ENCODE data around the gene SLC9A2. TPM values are rescaled to one million over a fixed set of nuclear protein-coding genes. Genes with fewer than 3 reads are reported as not detected.

SLC9A2 gene
- total RNA-seq, 1 donor from 2014 or later = not detected

- DNase-seq (no peak), ATAC-seq (ENCODE audit: poor library complexity) (no peak)
- intact Hi-C loops (cut with DNase I) = no loop called here
Observed at GRCh38 chr2:102708847-102709559, 89.7 kb downstream of the SLC9A2 start.

- DNase-seq = no peak
- intact Hi-C loops (cut with DNase I) = no loop called here
- no peak for ATAC-seq (ENCODE audit: poor library complexity)
Observed at GRCh38 chr2:102717308-102718018, 98.1 kb downstream of the SLC9A2 start.

DNA sequence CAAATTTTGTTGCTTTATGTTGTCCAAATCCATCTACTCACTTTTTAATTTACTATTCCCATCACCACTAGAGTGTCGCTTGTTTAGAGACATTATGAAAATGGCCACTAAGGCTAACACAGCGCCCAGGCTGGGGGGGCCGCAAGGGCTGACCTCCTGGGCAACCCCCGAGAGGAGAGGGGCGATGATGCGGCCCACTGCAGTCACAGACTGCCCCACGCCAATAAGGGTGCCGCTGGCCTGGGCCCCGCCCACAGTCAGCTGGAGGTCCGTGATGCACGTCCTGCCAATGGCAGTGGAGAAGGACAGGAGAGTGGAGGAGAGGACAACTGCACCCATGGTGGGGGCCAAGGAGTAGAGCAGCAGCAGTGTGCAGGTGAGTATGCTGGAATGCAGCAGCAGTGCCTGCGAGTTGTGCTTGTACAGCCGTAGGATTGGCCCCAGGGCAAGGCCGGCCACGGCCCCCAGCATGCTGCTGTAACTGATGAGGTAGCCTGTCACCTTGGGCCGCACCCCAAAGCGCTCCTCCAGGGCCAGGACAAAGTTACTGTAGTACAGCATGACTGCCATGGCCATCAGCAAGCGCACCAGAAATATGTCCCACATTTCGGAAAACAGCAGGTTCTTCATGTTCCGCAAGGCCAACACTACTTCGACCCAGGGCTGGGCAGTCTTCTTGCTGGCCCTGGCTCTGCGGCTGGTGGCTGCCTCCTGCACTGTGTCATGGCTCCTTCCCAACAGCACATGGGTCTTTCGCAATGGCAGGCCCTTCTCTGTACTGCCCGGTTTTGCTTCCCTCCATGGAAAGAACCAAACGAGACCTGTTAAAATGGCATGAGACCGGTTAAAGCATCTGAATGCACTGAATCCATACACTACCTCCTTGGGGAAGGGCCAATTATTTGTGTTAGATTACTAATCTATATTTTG, 99.3 kb downstream of the SLC9A2 start:
- no peak for ATAC-seq (ENCODE audit: poor library complexity)
- no peak for DNase-seq
- intact Hi-C loops (cut with DNase I) = no loop called here

GRCh38 chr2:102724016-102724490, 104.7 kb downstream of the SLC9A2 start:
- DNase-seq (no peak), ATAC-seq (ENCODE audit: poor library complexity) (no peak)
- intact Hi-C loops (cut with DNase I) = no loop called here

- DNase-seq (no peak), ATAC-seq (ENCODE audit: poor library complexity) (no peak)
- intact Hi-C loops (cut with DNase I) = no loop called here
Observed at GRCh38 chr2:102724553-102724952, 105.2 kb downstream of the SLC9A2 start.

DNA sequence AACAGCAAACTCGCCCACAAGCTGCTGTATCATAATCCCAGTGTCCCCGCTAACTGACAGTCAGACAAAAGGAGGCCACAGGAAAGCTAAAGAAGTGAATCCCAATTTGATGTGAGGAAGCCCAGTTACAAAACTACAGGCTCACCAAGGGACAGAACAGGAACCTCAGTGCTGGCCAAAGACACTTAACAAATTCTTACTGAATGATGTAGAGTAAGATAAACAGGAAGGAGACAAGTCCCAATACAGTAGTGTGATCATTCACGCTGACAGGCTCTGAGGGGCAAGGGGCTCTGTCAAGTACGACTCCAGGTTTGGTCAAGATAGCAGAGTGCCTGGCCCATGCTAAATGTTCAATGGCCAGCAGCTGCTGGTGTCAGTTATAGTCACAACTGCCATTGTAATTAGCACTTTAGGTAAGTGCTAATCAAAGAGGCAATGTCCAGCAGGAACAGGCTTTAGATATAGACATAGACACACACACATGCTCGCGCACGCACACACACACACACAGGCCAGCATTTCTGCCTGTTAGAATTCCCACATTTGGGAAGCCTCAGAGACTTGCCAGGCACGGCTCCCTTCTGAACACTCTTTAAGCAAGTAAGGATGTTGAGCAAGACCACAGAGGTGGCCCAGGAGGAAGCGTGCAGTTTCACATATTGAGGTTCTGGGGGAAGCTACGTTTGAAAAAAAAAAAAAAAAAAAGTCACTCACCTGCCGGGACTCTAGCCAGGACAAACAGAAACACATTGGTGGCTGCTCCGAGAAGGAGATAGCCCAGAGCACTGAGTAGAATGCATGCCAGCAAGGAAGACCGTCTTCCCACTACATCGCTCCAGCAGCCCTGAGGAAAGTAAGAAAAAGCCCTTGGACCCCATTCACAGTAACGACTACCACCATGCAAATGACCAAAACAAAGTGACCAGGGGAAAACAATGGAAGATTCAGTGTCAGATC, 107.1 kb downstream of the SLC9A2 start:
- DNase-seq (no peak), ATAC-seq (ENCODE audit: poor library complexity) (no peak)
- intact Hi-C loops (cut with DNase I) = no loop called here

- intact Hi-C loops (cut with DNase I) = no loop called here
- DNase-seq = no peak
- no peak for ATAC-seq (ENCODE audit: poor library complexity)
Observed at GRCh38 chr2:102735416-102736109, 116.2 kb downstream of the SLC9A2 start.

- intact Hi-C loops (cut with DNase I) = no loop called here
- DNase-seq = no peak
- peak; percentile 57 for ATAC-seq (ENCODE audit: poor library complexity)
Observed at GRCh38 chr2:102736110-102736409, 116.7 kb downstream of the SLC9A2 start.

DNA sequence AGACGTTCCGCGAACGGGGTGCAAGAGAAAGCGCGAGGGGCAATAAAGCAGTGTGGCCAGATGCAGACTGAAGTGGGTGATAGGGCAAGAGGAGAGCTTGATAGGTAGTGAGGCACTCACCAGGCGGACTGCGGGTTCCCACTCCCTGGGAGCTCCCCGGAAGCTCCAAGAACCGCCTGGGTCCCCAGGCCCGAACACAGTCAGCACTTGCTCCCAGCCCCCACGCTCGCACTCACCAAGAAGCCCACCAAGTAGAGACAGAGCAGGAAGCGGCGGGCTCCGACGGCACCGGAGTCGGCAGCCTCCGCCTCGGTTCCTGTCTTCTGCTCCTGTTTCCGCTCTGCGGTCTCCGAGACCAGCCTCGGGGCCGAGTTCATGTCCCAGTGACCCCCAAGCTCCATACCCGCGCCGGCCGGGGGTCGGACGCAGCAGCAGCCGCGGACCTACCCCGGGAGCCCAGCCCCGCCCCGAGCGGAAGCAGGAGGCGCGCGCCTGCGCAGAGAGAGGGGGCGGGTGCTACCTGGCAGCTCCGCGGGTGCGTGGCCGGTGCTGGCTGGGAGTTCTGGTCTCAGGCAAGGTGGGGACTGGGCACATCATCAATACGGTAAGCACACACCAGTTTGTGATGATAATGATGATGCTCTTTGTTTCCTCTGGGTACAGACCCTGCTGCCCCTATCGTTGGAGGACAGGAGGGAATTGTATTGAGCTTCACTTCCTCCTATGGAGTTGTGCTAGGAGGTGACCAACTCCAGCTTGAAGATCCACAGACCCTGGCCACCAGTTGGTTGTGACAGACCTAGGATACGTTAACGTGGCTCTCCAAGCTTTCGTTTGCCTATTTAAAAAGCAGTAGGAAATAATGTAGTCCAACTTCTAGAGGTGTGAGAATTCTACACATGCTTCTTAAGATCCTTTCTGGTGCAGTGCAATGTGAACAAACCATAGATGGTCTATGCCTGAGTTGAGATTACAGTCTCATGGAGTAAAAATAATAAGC, 117.4 kb downstream of the SLC9A2 start:
- ATAC-seq (ENCODE audit: poor library complexity) = peak; percentile 99
- peak; percentile 94 for DNase-seq
- intact Hi-C loops (cut with DNase I) = no loop called here

GRCh38 chr2:102737431-102737830, 118.1 kb downstream of the SLC9A2 start:
- intact Hi-C loops (cut with DNase I) = no loop called here
- ATAC-seq (ENCODE audit: poor library complexity) (no peak), DNase-seq (no peak)

GRCh38 chr2:102743259-102743658, 123.9 kb downstream of the SLC9A2 start:
- intact Hi-C loops (cut with DNase I) = no loop called here
- no peak for DNase-seq
- ATAC-seq (ENCODE audit: poor library complexity) = no peak

GRCh38 chr2:102748107-102748506, 128.8 kb downstream of the SLC9A2 start:
- peak; percentile 46 for ATAC-seq (ENCODE audit: poor library complexity)
- no peak for DNase-seq
- intact Hi-C loops (cut with DNase I) = no loop called here

GRCh38 chr2:102749938-102750337, 130.6 kb downstream of the SLC9A2 start:
- no peak for ATAC-seq (ENCODE audit: poor library complexity)
- no peak for DNase-seq
- intact Hi-C loops (cut with DNase I) = loop anchor here (5.0 kb wide), 1 partner anchor 57 kb away; no protein-coding TSS in a partner anchor

DNA sequence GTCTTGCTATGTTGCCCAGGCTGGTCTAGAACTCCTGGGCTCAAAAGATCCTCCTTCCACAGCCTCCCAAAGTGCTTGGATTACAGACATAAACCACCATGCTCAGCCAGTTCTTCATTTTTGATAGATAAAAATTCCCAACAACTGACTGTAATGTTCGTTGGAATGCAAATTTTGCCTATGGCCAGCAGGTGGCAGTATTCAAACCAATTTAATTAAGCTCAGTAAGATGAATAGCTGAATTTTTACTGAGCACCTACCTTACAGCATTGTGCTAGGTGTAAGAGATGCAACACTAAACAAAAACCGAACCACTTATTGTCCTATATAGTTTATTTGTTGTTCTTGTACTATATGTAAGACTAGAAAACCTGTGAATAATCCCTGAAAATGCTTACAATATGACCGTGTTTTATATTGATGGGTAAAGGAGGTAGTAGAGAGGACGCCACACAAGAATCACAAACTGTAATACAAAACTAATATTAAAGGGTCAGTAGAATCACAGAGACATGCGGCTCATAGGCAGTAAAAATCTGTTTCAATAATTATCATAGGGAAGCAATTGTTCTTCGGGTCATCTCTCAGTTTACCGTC, 134.3 kb downstream of the SLC9A2 start:
- intact Hi-C loops (cut with DNase I) = loop anchor here (5.0 kb wide), 1 partner anchor 54 kb away; no protein-coding TSS in a partner anchor

DNA sequence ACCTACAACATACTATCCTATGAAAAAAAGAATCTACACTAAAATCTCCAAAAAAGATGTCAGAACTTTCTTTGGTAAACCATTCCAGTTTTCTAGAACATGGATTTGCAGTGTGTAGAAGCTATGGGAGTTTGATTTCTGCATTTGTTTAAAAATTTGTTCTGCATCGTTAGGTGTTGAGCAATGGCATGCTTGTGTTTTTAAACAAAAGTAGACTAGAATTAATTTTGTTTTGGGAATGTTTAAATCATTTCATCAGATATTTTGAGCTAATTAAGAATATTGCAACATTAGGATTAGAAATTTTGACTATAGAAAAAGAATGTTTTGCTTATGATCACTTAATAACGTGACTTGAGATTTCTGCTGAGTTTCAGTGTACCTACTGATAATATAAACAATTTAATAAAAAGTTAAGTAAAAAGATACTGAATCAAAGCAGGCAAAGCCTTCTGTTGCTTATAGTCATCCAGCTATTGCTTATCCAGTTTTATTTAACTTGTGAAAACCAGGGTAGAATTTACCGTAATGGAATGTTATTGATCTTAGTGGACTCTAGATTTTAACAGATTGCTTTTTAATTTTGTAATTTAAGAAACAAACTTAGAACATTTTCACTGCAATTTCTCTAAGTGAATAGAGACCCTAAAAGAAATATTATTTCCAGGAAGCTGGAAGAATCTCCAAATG, 135.2 kb downstream of the SLC9A2 start:
- no peak for ATAC-seq (ENCODE audit: poor library complexity)
- intact Hi-C loops (cut with DNase I) = loop anchor here (5.0 kb wide), 1 partner anchor 53 kb away; no protein-coding TSS in a partner anchor

More for the DNA sequence above, 134.3 kb downstream of the SLC9A2 start:
- no peak for DNase-seq
- ATAC-seq (ENCODE audit: poor library complexity) = peak; percentile 75

More for the DNA sequence above, 135.2 kb downstream of the SLC9A2 start:
- no peak for DNase-seq
